Testis (tissue), 3 donors: ENCODE data around the gene KIF1A. TPM values are rescaled to one million over a fixed set of nuclear protein-coding genes. Genes with fewer than 3 reads are reported as not detected.

Experiments
- DNase-seq: peaks from one replicate; pipeline ENCODE4 v3.0.0-alpha.2; 2019
- H3K27ac ChIP-seq, 2 donors: fragments of 200-600 bp; sonication (generic); one replicate each; pipeline ENCODE4 v1.5.1; 2019
- H3K27me3 ChIP-seq: fragments of 200-600 bp; sonication (generic); one replicate; pipeline ENCODE4 v1.5.1; 2019
- H3K36me3 ChIP-seq: fragments of 200-600 bp; sonication (generic); one replicate; pipeline ENCODE4 v1.5.1; 2017; ENCODE audit warnings: low read depth; ENCODE audit errors: missing control alignments
- H3K4me1 ChIP-seq: fragments of 200-600 bp; sonication (generic); one replicate; pipeline ENCODE4 v1.5.1; 2019
- H3K4me3 ChIP-seq, 2 donors: fragments of 200-600 bp; sonication (generic); one replicate each; pipeline ENCODE4 v1.5.1; 2017 to 2019
- H3K9me3 ChIP-seq: fragments of 200-600 bp; sonication (generic); one replicate; pipeline ENCODE4 v1.5.1; 2017
- CTCF ChIP-seq, 3 experiments: fragments of 450-650 bp in 2 of 3; fragments of 200-600 bp in 1 of 3; sonication (generic) in 1 of 3; IDR thresholded peaks; one replicate each; pipeline ENCODE4 v1.5.1; 2016 to 2019; ENCODE audit warnings: antibody characterized with exemption in 3 of 3, mild to moderate bottlenecking in 2 of 3, moderate library complexity in 1 of 3
- POLR2A ChIP-seq: fragments of 450-650 bp; IDR thresholded peaks from one replicate; pipeline ENCODE4 v1.6.1; 2017; ENCODE audit warnings: antibody characterized with exemption, mild to moderate bottlenecking, moderate library complexity
- WGBS, 2 donors: methylation state at CpG; one replicate each; pipeline ENCODE4 v1.1.5; 2018; 5-methylcytosine and 5-hydroxymethylcytosine counted together
- intact Hi-C: fragments of 100-400 bp; cut with DNase I; formaldehyde crosslinking; loops from one replicate; pipeline ENCODE4 v1.15.1; 2023; ENCODE audit warnings: low total_unique reads
- polyA plus RNA-seq: library from polyadenylated mRNA; stranded (reverse); fragments of 350-450 nt; fragmentation: Illumina TruSeq; extraction: RNeasy Lipid Tissue Mini Kit (QIAGEN cat#74804); gene quantifications from one replicate; pipeline ENCODE4 v1.2.3, GENCODE V29; 2014; ENCODE audit warnings: low read depth, low replicate concordance; ENCODE audit not compliant: insufficient read depth
- total RNA-seq, 2 donors: library from RNA; depleted of rRNA; stranded (reverse); fragments of >200 nt; gene quantifications; one replicate each; pipeline ENCODE4 v1.2.3, GENCODE V29; 2016

Gene KIF1A
- total and polyA plus RNA-seq, 3 donors from 2014 or later = 33.5 to 42.1 (median 37.0) TPM

DNA sequence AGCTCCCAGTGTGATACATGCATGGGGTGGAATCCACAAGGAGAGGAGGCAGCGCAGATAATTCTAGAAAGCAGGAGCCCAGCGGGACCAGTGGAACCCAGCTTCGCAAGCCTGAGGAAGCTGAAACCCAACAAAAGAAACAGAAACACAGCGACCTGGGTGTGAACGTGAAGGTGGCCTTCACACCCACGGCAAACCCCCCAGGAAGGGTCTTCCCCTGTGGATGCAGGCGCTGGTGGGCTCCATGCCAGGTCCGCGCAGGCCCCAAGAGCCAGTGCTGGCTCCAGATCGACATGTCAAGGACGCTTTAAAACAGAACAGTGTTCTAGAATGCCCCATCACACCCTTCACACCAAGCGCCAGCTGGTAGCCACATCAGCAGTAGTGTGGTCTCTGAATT, 22.1 kb downstream of the KIF1A start:
- TF ChIP-seq POLR2A (no peak), CTCF (IDR thresholded peaks at IDR 0.05) (no peak)
- 81 to 83% methylated on average over 8 to 12 of the region's 12 CpGs for WGBS, 2 donors
- Histone ChIP-seq H3K4me1 (peaks cover 8% of the 10 kb centered on the region), H3K27me3 (no peaks in the 10 kb centered on the region), H3K9me3 (no peaks in the 10 kb centered on the region), H3K27ac (no peak overlapping the region), H3K4me3 (no peak overlapping the region), H3K36me3 (no peaks in the 10 kb centered on the region)
- intact Hi-C loops = no loop called here
- DNase-seq = no peak

GRCh38 chr2:240797500-240797895, 22.5 kb downstream of the KIF1A start:
- Histone ChIP-seq H3K9me3 (no peaks in the 10 kb centered on the region), H3K27me3 (no peaks in the 10 kb centered on the region), H3K4me3 (no peak overlapping the region), H3K27ac (no peak overlapping the region), H3K36me3 (no peaks in the 10 kb centered on the region), H3K4me1 (peaks cover 13% of the 10 kb centered on the region)
- DNase-seq = no peak
- TF ChIP-seq CTCF (IDR thresholded peaks at IDR 0.05) (no peak), POLR2A (no peak)
- intact Hi-C loops = no loop called here
- WGBS, 2 donors = 93 to 96% methylated on average over 14 of the region's 14 CpGs

GRCh38 chr2:240796543-240797499, 23.2 kb downstream of the KIF1A start:
- Histone ChIP-seq H3K4me3 (no peak overlapping the region), H3K27me3 (no peaks in the 10 kb centered on the region), H3K9me3 (no peaks in the 10 kb centered on the region), H3K36me3 (no peaks in the 10 kb centered on the region), H3K4me1 (peaks cover 19% of the 10 kb centered on the region), H3K27ac (no peak overlapping the region)
- TF ChIP-seq CTCF (IDR thresholded peaks at IDR 0.05) = no peak
- TF ChIP-seq POLR2A = no peak
- WGBS, 2 donors = 94% methylated on average over 18 to 19 of the region's 19 CpGs
- intact Hi-C loops = no loop called here
- DNase-seq = no peak

DNA sequence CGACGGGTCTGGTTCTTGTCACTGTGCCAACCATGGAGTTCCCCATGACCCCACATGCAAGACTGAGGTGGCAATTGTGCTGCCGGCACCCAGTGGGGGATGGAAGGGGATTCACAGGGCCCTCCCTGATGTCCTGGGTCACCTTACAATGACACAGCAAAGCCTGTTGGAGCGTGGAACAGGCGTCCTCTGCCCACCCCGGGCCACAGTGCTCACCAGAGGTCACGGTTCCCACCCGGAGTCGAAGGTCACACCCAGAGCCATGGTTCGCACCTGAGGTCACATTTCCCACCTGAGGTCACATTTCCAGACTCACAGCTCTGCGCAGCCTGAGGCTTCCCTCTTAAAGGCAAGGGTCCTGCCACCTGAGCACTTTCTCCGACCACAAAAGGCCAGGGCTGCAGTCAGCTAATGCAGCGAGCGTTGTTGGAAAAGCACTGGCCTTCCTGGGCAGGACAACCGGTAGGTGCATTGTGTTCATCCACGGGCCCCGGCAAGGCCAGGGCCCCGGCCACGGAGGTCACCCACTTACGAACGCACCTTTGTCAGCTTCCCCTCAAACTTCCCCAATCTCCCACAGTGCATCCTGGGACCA, 24.0 kb downstream of the KIF1A start:
- intact Hi-C loops = no loop called here
- no peak overlapping the region for H3K4me3 ChIP-seq

More for the DNA sequence above, 24.0 kb downstream of the KIF1A start:
- Histone ChIP-seq H3K9me3 (no peaks in the 10 kb centered on the region), H3K4me1 (peaks cover 19% of the 10 kb centered on the region), H3K27me3 (no peaks in the 10 kb centered on the region), H3K36me3 (no peaks in the 10 kb centered on the region), H3K27ac (no peak overlapping the region)
- 92 to 97% methylated on average over 20 to 21 of the region's 21 CpGs for WGBS, 2 donors
- TF ChIP-seq CTCF (IDR thresholded peaks at IDR 0.05) (no peak), POLR2A (no peak)
- no peak for DNase-seq
